NOMO-1 treated with DMSO at 0.1 percent for 48 hours (cell line): ENCODE results near the gene SPATC1L.
"Not testable (repeated sequence)": the region's sequence is repeated elsewhere in the genome, so short reads cannot be mapped to it uniquely, and the experiment has no call there.

Experiments
- DNase-seq: peaks from one replicate; lab custom pipeline; 2025; ENCODE audit not compliant: unreplicated experiment; lab: John Stamatoyannopoulos, UW

SPATC1L gene

GRCh38 chr21:46183910-46184624, at the start of gene SPATC1L:
SPATC1L (minus strand) TSS chr21:46184459; CDS start chr21:46182816, 1,643 bp downstream.
- peak; percentile 52 for DNase-seq

GRCh38 chr21:46229923-46230260, 45.6 kb upstream of the SPATC1L start:
- DNase-seq = no peak

GRCh38 chr21:46229133-46229922, 45.1 kb upstream of the SPATC1L start:
- no peak for DNase-seq

- DNase-seq = peak; percentile 95
Observed at GRCh38 chr21:46228345-46229051, 44.2 kb upstream of the SPATC1L start, which contains the start of gene LSS. LSS (minus strand) TSS chr21:46228774; CDS start chr21:46228745, 29 bp downstream.

- no peak for DNase-seq
Observed at GRCh38 chr21:46227811-46228344, 43.6 kb upstream of the SPATC1L start.

GRCh38 chr21:46226920-46227599, 42.8 kb upstream of the SPATC1L start:
- DNase-seq = no peak

GRCh38 chr21:46226146-46226545, 41.9 kb upstream of the SPATC1L start:
- DNase-seq = no peak

- not testable (repeated sequence) for DNase-seq
Observed at GRCh38 chr21:46223661-46224060, 39.4 kb upstream of the SPATC1L start.

GRCh38 chr21:46223217-46223616, 39.0 kb upstream of the SPATC1L start:
- DNase-seq = no peak

GRCh38 chr21:46222436-46223116, 38.3 kb upstream of the SPATC1L start:
- DNase-seq = no peak

GRCh38 chr21:46221664-46222435, 37.6 kb upstream of the SPATC1L start:
- DNase-seq = no peak

- DNase-seq = no peak
Observed at GRCh38 chr21:46220847-46221246, 36.6 kb upstream of the SPATC1L start.

GRCh38 chr21:46220275-46220810, 36.1 kb upstream of the SPATC1L start:
- DNase-seq = no peak

- DNase-seq = no peak
Observed at GRCh38 chr21:46219591-46220239, 35.5 kb upstream of the SPATC1L start.

GRCh38 chr21:46218906-46219590, 34.8 kb upstream of the SPATC1L start:
- no peak for DNase-seq

- DNase-seq = no peak
Observed at GRCh38 chr21:46217511-46218196, 33.4 kb upstream of the SPATC1L start.

GRCh38 chr21:46216132-46216747, 32.0 kb upstream of the SPATC1L start:
- DNase-seq = no peak
